ENCODE results near the gene NET1.

Gene NET1

DNA sequence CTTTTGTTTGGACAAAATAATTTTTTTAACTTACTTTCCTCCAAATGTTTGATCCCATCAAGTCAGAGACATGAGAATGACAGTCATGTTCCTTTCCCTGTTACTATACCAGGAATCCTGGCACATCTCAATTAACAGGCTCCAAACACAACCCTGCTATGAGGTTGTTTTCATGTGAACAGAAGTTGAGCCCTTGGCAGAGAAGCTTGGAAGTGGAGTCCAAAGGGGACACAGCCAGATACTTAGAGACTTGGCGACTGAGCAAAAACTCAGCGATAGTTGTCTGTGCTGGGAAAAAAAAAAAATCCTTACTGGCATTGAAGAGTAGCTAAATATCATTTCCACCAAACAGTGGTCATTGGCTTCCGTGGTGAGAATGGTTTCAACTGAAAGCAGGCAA lies 20.6 kb upstream of the NET1 start:
- WGBS, 2 donors (ENCODE audit: extremely low coverage in 2 of 2, insufficient read length in 2 of 2, insufficient replicate concordance in 1 of 2) = no CpG with 5 or more reads among the region's 3 CpGs
- H3K27me3 ChIP-seq (ENCODE audit: control insufficient read depth in 3 of 3, insufficient read depth in 3 of 3, low read depth in 1 of 3, low read length in 3 of 3) = peaks cover 0 to under 1% (median 0%) of the 10 kb centered on the region in 3 experiments
- no peak overlapping the region for H4K91ac ChIP-seq (ENCODE audit: low read depth, low read length, poor library complexity)
- no peak overlapping the region for H2AK5ac ChIP-seq (ENCODE audit: low read depth, low read length)
- no peaks in the 10 kb centered on the region for H3K36me3 ChIP-seq (replicated peaks in 1 of 2; ENCODE audit: control insufficient read depth in 2 of 2, insufficient read depth in 2 of 2, low read length in 2 of 2)
- H3K9ac ChIP-seq (ENCODE audit: low read depth, low read length, poor library complexity) = no peak overlapping the region
- no peak overlapping the region for H2BK5ac ChIP-seq (ENCODE audit: low read length)
- H3K27ac ChIP-seq (replicated peaks; ENCODE audit: low read length) = no peak overlapping the region
- no peak overlapping the region for H4K8ac ChIP-seq (ENCODE audit: low read depth, low read length)
- H3K4me2 ChIP-seq (ENCODE audit: insufficient read depth, low read length, poor library complexity, severe bottlenecking) = no peak overlapping the region
- no peak overlapping the region for H2BK120ac ChIP-seq (ENCODE audit: low read depth, low read length)
- H3K4me3 ChIP-seq (ENCODE audit: low read length in 2 of 2) = no peak overlapping the region
- H3K23ac ChIP-seq (ENCODE audit: low read depth, low read length, poor library complexity) = no peak overlapping the region
- DNase-seq (ENCODE audit: low spot score) = no peak
- no peak overlapping the region for H2BK15ac ChIP-seq (ENCODE audit: low read length)
- no peaks in the 10 kb centered on the region for H3K79me1 ChIP-seq (ENCODE audit: low read depth, low read length)
- no peaks in the 10 kb centered on the region for H3K4me1 ChIP-seq (ENCODE audit: control insufficient read depth in 2 of 2, insufficient read depth in 1 of 2, low read depth in 1 of 2, low read length in 2 of 2)
- no peak overlapping the region for H3K14ac ChIP-seq (ENCODE audit: low read length)
- H2AFZ ChIP-seq (ENCODE audit: low read length) = no peak overlapping the region
- H2BK12ac ChIP-seq (ENCODE audit: low read length) = no peak overlapping the region
- H3K9me3 ChIP-seq (replicated peaks in 1 of 2; ENCODE audit: control insufficient read depth in 2 of 2, insufficient read depth in 1 of 2, low read depth in 1 of 2, low read length in 2 of 2) = peaks cover 2 to 15% of the 10 kb centered on the region in 2 donors
- no peak overlapping the region for H3K4ac ChIP-seq (ENCODE audit: low read length)
- no peak overlapping the region for H3K18ac ChIP-seq (ENCODE audit: low read length)

DNA sequence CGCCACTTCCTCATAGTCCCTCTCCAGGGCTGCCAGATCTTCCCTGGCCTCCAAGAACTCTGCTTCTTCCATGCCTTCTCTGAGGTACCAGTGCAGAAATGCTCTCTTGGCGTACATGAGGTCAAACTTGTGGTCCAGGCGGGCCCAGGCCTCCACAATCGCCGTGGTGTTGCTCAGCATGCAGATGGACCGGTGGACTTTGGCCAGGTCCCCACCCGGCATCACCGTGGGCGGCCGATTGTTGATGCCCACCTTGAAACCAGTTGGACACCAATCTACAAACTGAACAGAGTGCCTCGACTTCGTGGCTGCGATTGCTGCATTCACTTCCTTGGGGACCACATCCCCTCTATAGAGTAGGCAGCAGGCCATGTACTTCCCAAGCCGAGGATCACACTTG lies 18.8 kb upstream of the NET1 start:
- DNase-seq (ENCODE audit: low spot score) = no peak
- Histone ChIP-seq H2AK5ac (ENCODE audit: low read depth, low read length) (peak overlapping the region; percentile 25), H3K9ac (ENCODE audit: low read depth, low read length, poor library complexity) (no peak overlapping the region), H3K27me3 (ENCODE audit: control insufficient read depth in 3 of 3, insufficient read depth in 3 of 3, low read depth in 1 of 3, low read length in 3 of 3) (peaks cover 0 to 6% (median 0%) of the 10 kb centered on the region in 3 experiments), H3K79me1 (ENCODE audit: low read depth, low read length) (no peaks in the 10 kb centered on the region), H3K9me3 (replicated peaks in 1 of 2; ENCODE audit: control insufficient read depth in 2 of 2, insufficient read depth in 1 of 2, low read depth in 1 of 2, low read length in 2 of 2) (peaks cover 2 to 15% of the 10 kb centered on the region in 2 donors), H2AFZ (ENCODE audit: low read length) (no peak overlapping the region), H4K8ac (ENCODE audit: low read depth, low read length) (no peak overlapping the region), H3K36me3 (replicated peaks in 1 of 2; ENCODE audit: control insufficient read depth in 2 of 2, insufficient read depth in 2 of 2, low read length in 2 of 2) (no peaks in the 10 kb centered on the region), H3K4me2 (ENCODE audit: insufficient read depth, low read length, poor library complexity, severe bottlenecking) (no peak overlapping the region), H3K23ac (ENCODE audit: low read depth, low read length, poor library complexity) (no peak overlapping the region), H2BK15ac (ENCODE audit: low read length) (no peak overlapping the region), H2BK12ac (ENCODE audit: low read length) (no peak overlapping the region), H3K18ac (ENCODE audit: low read length) (no peak overlapping the region), H3K4ac (ENCODE audit: low read length) (no peak overlapping the region), H3K4me3 (ENCODE audit: low read length in 2 of 2) (no peak overlapping the region), H3K14ac (ENCODE audit: low read length) (no peak overlapping the region), H3K4me1 (ENCODE audit: control insufficient read depth in 2 of 2, insufficient read depth in 1 of 2, low read depth in 1 of 2, low read length in 2 of 2) (no peaks in the 10 kb centered on the region), H2BK120ac (ENCODE audit: low read depth, low read length) (no peak overlapping the region), H2BK5ac (ENCODE audit: low read length) (no peak overlapping the region), H3K27ac (replicated peaks; ENCODE audit: low read length) (no peak overlapping the region), H4K91ac (ENCODE audit: low read depth, low read length, poor library complexity) (no peak overlapping the region)
- WGBS, 2 donors (ENCODE audit: extremely low coverage in 2 of 2, insufficient read length in 2 of 2, insufficient replicate concordance in 1 of 2) = no CpG with 5 or more reads among the region's 14 CpGs

DNA sequence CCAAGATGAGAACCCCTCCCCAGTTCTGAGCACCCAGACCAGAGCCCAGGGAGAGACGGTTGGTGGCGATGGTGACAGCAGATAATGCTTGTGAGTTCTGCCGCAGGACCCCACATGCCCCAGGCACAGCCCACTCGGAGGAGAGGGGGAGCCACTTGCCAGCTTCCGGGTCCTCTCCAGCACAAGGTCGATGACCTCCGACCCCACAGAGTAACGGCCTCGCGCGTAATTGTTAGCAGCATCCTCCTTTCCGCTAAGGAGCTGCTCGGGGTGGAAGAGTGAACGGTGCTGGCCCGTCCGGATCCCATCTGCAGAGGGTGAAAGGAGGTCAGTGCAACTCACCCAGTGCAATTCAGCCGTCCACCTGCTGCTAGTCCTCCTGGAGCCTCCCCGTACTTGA lies 17.2 kb upstream of the NET1 start:
- WGBS, 2 donors (ENCODE audit: extremely low coverage in 2 of 2, insufficient read length in 2 of 2, insufficient replicate concordance in 1 of 2) = no CpG with 5 or more reads among the region's 18 CpGs
- Histone ChIP-seq H3K18ac (ENCODE audit: low read length) (no peak overlapping the region), H3K79me1 (ENCODE audit: low read depth, low read length) (no peaks in the 10 kb centered on the region), H3K27ac (replicated peaks; ENCODE audit: low read length) (no peak overlapping the region), H2AFZ (ENCODE audit: low read length) (no peak overlapping the region), H4K91ac (ENCODE audit: low read depth, low read length, poor library complexity) (no peak overlapping the region), H3K4me3 (ENCODE audit: low read length in 2 of 2) (no peak overlapping the region), H2BK120ac (ENCODE audit: low read depth, low read length) (no peak overlapping the region), H3K4ac (ENCODE audit: low read length) (no peak overlapping the region), H3K4me2 (ENCODE audit: insufficient read depth, low read length, poor library complexity, severe bottlenecking) (no peak overlapping the region), H4K8ac (ENCODE audit: low read depth, low read length) (no peak overlapping the region), H3K23ac (ENCODE audit: low read depth, low read length, poor library complexity) (no peak overlapping the region), H2AK5ac (ENCODE audit: low read depth, low read length) (no peak overlapping the region), H2BK12ac (ENCODE audit: low read length) (no peak overlapping the region), H3K4me1 (ENCODE audit: control insufficient read depth in 2 of 2, insufficient read depth in 1 of 2, low read depth in 1 of 2, low read length in 2 of 2) (no peaks in the 10 kb centered on the region), H3K14ac (ENCODE audit: low read length) (no peak overlapping the region), H2BK5ac (ENCODE audit: low read length) (no peak overlapping the region), H3K9me3 (replicated peaks in 1 of 2; ENCODE audit: control insufficient read depth in 2 of 2, insufficient read depth in 1 of 2, low read depth in 1 of 2, low read length in 2 of 2) (peaks cover 2 to 13% of the 10 kb centered on the region in 2 donors), H2BK15ac (ENCODE audit: low read length) (no peak overlapping the region), H3K27me3 (ENCODE audit: control insufficient read depth in 3 of 3, insufficient read depth in 3 of 3, low read depth in 1 of 3, low read length in 3 of 3) (peaks cover 0 to 6% (median 0%) of the 10 kb centered on the region in 3 experiments), H3K36me3 (replicated peaks in 1 of 2; ENCODE audit: control insufficient read depth in 2 of 2, insufficient read depth in 2 of 2, low read length in 2 of 2) (no peaks in the 10 kb centered on the region), H3K9ac (ENCODE audit: low read depth, low read length, poor library complexity) (no peak overlapping the region)
- DNase-seq (ENCODE audit: low spot score) = no peak

DNA sequence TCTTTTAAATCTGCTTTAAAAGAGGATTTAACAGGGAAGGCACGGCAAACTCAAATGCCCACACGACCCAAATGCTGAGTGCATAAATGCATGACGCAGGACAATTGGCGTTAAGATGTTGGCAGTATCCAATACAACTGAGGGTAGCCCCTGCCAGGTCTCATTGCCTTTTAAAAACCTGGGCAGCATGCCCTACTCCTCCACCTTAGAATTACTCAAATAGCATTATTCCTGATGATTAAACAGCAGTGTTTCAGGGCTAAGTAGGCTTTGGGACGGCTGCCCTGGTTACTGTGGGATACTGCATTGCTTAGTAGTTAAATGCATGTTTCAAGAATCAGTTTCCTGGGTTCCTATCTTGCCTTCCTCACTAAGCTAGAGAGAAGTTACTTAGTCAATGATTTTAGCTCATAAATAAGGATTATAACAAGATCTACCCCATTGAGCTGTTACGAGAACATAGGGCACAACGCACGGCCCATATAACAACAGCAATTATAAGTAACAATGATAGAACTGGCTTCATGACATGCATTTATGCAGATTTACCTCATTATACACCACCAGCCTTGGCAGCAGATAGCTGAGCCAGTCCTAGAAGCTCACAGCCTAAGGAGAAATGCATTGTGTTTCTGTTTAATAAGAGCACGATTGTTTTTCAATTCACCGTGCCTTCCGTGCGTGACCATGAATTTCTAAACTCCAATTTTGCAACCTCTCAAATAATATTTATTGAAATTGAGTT lies 15.6 kb upstream of the NET1 start:
- H3K4me3 ChIP-seq (ENCODE audit: low read length in 2 of 2) = no peak overlapping the region
- no peak overlapping the region for H3K27ac ChIP-seq (replicated peaks; ENCODE audit: low read length)
- no peak overlapping the region for H3K9ac ChIP-seq (ENCODE audit: low read depth, low read length, poor library complexity)
- no peak for DNase-seq (ENCODE audit: low spot score)
- H3K79me1 ChIP-seq (ENCODE audit: low read depth, low read length) = no peaks in the 10 kb centered on the region
- no peak overlapping the region for H2AK5ac ChIP-seq (ENCODE audit: low read depth, low read length)
- H3K18ac ChIP-seq (ENCODE audit: low read length) = no peak overlapping the region
- no peak overlapping the region for H3K14ac ChIP-seq (ENCODE audit: low read length)
- no peaks in the 10 kb centered on the region for H3K36me3 ChIP-seq (replicated peaks in 1 of 2; ENCODE audit: control insufficient read depth in 2 of 2, insufficient read depth in 2 of 2, low read length in 2 of 2)
- H2BK15ac ChIP-seq (ENCODE audit: low read length) = no peak overlapping the region
- H2BK120ac ChIP-seq (ENCODE audit: low read depth, low read length) = no peak overlapping the region
- peaks cover 0 to 2% of the 10 kb centered on the region in 2 donors for H3K9me3 ChIP-seq (replicated peaks in 1 of 2; ENCODE audit: control insufficient read depth in 2 of 2, insufficient read depth in 1 of 2, low read depth in 1 of 2, low read length in 2 of 2)
- no peak overlapping the region for H3K4me2 ChIP-seq (ENCODE audit: insufficient read depth, low read length, poor library complexity, severe bottlenecking)
- H3K27me3 ChIP-seq (ENCODE audit: control insufficient read depth in 3 of 3, insufficient read depth in 3 of 3, low read depth in 1 of 3, low read length in 3 of 3) = peaks cover 0 to 11% (median 0%) of the 10 kb centered on the region in 3 experiments
- H2AFZ ChIP-seq (ENCODE audit: low read length) = no peak overlapping the region
- no peak overlapping the region for H3K4ac ChIP-seq (ENCODE audit: low read length)
- no peak overlapping the region for H4K8ac ChIP-seq (ENCODE audit: low read depth, low read length)
- no peak overlapping the region for H3K23ac ChIP-seq (ENCODE audit: low read depth, low read length, poor library complexity)
- H2BK5ac ChIP-seq (ENCODE audit: low read length) = no peak overlapping the region
- no peak overlapping the region for H4K91ac ChIP-seq (ENCODE audit: low read depth, low read length, poor library complexity)
- WGBS, 2 donors (ENCODE audit: extremely low coverage in 2 of 2, insufficient read length in 2 of 2, insufficient replicate concordance in 1 of 2) = no CpG with 5 or more reads among the region's 12 CpGs
- H2BK12ac ChIP-seq (ENCODE audit: low read length) = no peak overlapping the region
- H3K4me1 ChIP-seq (ENCODE audit: control insufficient read depth in 2 of 2, insufficient read depth in 1 of 2, low read depth in 1 of 2, low read length in 2 of 2) = no peaks in the 10 kb centered on the region

Data from neuronal stem cell (in vitro differentiated cells).